HG03575 (cell line): ENCODE measurements around the gene ASB4.
"Not testable (repeated sequence)": the region's sequence is repeated elsewhere in the genome, so short reads cannot be mapped to it uniquely, and the experiment has no call there.

Experiments
- ATAC-seq: cut with Tn5 transposase; IDR thresholded peaks from one replicate; pipeline ENCODE4 v1.9.1; 2021; ENCODE audit not compliant: unreplicated experiment, insufficient number of reproducible peaks, low FRiP score; ENCODE audit errors: extremely low read depth

The ASB4 gene

DNA sequence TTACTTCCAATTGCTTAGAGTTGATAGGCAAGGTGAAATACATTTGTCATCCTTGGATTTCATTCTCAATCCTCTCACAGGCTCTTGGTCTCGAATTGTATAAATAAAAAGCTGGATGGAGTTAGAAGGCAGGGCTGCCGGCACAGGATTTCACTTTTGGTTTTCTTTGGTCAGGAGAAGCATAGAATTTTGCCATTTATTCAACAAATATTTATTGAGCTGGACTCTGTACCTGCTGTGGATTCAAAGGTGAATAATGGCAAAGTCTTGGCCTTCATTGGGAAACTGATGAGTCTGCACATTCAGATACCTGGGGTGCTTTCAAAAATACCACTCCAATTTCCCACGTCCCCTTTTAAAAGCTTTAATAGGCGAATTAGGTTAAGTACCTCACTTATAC is 60.9 kb downstream of the ASB4 start:
- ATAC-seq = no peak

DNA sequence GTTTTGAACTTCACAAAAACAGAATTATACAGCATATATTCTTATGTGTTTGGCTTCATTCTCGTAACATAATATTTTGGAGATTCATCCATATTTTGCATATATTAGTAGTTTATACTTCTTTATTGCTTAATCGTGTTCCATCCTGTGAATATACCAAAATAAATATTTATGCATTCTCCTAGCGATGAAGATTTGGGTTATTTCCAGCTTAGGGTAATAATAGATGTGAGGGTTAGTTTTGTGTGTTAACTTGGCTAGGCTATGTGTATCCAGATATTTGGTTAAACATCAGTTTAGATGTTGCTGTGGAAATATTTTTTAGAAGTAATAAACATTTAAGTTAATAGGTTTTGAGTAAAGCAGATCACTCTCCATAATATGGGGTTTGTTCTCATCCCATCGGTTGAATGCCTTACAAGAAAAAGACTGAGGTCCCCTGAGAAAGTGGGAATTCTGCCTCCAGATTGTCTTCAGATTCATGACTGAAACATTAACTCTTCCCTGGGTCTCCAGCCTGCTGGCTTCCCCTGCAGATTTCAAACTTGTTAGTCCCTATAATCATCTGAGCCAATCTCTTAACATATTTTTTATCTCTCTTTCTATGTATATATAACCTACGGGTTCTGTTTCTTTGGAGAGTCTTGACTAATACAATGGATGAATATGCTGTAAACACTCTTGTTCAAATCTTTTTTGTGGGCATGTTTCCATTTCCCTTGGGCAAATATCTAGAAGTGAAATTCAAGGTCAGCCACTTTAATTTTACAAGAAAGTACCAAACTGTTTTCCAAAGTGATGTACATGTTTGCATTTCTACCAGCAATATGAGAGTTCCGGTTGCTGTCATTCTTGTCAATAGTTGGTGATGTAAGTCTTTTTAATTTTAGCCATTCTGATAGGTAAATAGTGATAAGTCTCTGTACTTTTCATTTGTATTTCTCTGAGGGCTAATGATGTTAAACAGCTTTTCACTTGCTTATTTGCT is 61.9 kb downstream of the ASB4 start:
- no peak for ATAC-seq

DNA sequence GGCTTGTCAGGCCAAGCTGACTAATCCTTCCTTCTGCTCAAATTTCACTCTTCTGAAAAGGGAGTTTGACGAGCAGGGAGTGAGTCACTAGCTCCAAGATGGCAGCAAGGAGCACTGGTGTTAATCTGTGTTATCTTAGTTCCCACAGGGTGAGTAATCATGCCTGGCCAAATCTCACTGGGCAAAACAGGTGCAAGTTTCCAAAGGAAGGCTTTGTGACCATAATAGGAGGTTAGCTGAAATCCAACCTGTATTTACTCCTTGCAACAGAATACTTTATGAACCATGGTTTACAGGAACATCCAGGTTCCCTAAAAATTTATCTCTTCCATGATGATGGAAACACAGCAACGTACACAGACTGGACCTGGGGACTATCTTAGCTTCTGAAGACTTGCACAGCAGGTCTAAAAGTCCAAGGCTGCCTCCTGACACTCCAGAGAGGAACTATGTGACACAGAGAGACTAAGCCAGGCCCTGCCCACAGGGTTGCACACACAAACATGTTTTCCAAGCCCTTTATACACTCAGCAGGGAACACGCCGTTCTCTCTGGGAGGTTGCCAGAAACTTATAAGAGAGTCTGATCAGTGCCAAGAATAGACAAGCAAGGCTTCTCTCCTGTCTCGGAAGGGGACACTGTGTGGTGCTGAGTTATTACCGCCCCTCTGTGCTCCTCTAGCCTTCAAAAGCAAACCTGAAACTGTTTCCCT is 64.2 kb downstream of the ASB4 start:
- ATAC-seq = no peak

- ATAC-seq = no peak
Measured at GRCh38 chr7:95550546-95550945, 64.8 kb downstream of the ASB4 start.

DNA sequence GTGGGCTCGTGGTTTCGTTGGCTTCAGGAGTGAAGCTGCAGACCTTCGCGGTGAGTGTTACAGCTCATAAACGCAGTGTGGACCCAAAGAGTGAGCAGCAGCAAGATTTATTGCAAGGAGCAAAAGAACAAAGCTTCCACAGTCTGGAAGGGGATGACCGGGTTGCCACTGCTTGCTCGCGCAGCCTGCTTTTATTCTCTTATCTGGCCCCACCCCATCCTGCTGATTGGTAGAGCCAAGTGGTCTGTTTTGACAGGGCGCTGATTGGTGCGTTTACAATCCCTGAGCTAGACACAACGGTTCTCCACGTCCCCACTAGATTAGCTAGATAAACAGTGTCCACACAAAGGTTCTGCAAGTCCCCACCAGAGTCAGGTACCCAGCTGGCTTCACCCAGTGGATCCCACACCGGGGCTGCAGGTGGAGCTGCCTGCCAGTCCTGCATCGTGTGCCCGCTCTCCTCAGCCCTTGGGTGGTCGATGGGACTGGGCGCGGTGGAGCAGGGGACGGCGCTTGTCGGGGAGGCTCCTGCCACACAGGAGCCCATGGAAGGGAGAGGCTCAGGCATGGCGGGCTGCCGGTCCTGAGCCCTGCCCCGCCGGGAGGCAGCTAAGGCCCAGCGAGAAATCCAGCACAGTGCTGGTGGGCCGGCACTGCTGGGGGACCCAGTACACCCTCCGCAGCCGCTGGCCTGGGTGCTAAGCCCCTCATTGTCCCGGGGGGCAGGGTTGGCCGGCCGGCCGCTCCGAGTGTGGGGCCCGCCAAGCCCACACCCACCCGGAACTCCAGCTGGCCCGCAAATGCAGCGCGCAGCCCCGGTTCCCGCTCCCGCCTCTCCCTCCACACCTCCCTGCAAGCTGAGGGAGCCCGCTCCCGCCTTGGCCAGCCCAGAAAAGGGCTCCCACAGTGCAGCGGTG is 66.5 kb downstream of the ASB4 start:
- not testable (repeated sequence) for ATAC-seq

GRCh38 chr7:95553939-95554338 is 68.2 kb downstream of the ASB4 start:
- ATAC-seq = no peak

DNA sequence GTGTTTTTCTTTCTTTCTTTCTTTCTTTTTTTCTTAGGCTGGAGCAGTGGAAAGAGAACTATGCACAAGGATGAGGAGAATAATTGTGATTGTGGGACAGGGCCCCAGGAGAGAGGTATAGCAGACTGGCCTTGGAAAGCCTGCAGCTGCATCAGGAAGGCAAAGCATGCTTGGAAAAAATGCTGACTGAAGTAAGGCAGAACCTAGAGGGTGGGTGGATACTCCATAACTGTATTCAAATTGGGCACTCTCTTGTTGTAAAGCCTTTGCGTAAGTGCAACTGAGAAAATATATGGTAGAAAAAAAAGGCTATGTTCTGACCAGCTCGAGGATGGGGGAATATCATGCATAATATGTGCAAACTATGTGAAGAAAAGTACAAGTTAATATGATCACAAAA is 71.0 kb downstream of the ASB4 start:
- no peak for ATAC-seq

- no peak for ATAC-seq
Measured at GRCh38 chr7:95558864-95559263, 73.1 kb downstream of the ASB4 start.

- no peak for ATAC-seq
Measured at GRCh38 chr7:95560674-95561073, 74.9 kb downstream of the ASB4 start.

DNA sequence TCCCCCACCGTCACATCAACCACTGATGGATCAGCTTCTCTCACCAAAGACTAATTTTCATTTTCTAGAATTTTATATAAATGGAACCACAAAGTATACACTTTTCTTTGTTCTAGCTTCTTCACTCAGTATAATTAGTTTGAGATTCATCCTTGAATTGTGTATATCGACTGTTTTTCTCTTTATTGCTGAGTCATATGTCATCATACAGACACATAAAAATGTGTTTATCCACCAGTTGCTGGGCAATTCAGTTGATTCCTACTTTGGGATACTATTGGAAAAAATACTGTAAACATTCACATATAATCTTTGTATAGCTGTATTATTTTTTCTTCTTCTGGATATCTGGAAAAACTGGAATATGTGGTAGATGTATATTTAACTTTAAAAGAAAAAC is 84.0 kb downstream of the ASB4 start:
- no peak for ATAC-seq

DNA sequence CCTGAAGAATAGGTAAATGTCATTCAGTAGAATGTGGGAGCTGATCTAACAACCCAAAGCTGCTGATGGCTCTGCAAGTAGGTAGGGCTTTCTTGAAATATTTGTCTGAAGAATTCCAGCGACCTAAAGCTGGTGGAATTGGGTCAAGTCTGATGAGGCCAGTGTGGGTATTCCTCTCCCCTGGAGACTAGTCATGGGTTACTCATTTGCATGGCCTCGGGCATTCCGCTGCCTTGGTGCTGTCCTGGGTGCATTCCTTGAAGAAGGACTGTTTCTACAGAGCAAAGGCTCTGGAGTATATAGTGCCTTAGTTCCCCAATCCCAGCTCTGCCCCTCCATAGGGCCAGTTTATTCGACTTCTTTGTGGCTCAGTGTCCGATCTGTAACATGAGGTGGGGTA is 91.4 kb downstream of the ASB4 start:
- ATAC-seq = no peak

DNA sequence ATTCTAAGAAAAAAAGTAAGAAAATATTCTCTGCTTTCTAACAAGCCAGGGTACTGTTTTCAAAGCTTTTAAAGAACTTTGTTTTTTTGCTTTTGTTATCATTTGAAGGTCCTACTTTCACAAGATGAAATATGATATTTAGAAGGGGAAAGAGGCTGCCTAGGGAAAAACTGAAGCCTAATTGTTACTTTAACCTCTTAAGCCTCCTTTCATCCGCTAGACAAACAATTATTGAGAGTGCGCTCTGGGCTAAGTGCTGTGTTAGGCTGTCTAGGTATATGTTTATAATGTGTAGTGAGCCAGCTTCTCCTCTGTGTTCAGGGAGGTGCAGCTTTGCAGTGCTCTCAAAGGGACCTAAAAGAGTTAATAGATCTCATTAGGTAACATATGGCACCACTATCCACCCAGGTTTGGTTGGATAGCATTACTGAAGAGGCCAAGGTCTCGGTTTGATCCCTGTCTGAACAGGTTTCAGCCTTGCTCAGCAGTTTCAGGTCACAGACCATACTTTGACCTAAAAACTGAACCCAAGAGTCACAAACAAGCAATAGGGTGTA is 92.6 kb downstream of the ASB4 start:
- ATAC-seq = no peak

- ATAC-seq = no peak
Measured at GRCh38 chr7:95579318-95579717, 93.6 kb downstream of the ASB4 start.

- no peak for ATAC-seq
Measured at GRCh38 chr7:95581467-95581866, 95.7 kb downstream of the ASB4 start.

DNA sequence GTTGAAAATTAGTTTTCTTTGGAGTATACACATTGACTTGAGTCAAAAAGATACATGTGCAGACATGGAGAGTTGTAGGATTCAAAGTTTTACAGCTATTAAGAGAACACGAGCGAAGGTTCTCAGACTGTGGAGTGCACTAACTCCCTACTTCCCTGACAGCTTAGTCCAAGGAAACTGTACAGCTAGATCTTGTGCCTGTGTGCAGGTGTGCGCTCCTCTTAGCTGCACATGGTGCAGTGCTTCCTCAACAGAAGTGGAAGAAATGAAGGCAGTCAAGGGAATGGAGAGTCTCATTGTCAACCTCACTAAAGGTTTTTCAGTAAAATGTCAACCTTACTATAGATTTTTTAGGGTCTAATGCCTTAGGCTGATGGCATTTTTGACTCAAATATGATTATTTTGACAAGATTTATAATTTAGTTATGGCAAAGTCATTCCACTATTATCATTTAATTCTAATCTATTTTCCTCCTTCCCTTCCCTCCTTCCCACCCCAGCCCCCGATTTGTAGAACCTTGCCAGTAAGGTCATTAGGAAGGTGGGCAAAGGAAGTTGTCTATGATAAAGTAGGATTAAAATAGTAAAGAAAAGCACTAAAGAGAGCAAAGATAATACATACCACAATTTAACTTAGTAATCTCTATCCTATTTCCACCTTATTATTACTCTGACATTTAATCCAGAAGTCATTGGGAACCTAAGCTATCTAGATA is 97.0 kb downstream of the ASB4 start:
- no peak for ATAC-seq

GRCh38 chr7:95583834-95584621 is 98.3 kb downstream of the ASB4 start:
- no peak for ATAC-seq

- no peak for ATAC-seq
Measured at GRCh38 chr7:95584769-95585425, 99.2 kb downstream of the ASB4 start.
